Liver (tissue), 9 donors: ENCODE measurements around the gene PRDM5. TPM values are rescaled to one million over a fixed set of nuclear protein-coding genes. Genes with fewer than 3 reads are reported as not detected.

Experiments used
- DNase-seq: peaks from one replicate; pipeline ENCODE4 v3.0.0-alpha.2; 2017; ENCODE audit warnings: low spot score
- H3K27ac ChIP-seq, 2 donors: one replicate each; pipeline ENCODE4 v1.7.0; 2013; ENCODE audit warnings: inconsistent platforms in 2 of 2, low read length in 2 of 2, control low read depth in 1 of 2, low read depth in 1 of 2, mild to moderate bottlenecking in 1 of 2
- H3K27me3 ChIP-seq, 4 donors: one replicate each; pipeline versions ENCODE4 v1.6.1 to v1.7.0; 2013; ENCODE audit warnings: low read length in 3 of 4, inconsistent platforms in 1 of 4, mild to moderate bottlenecking in 1 of 4, moderate library complexity in 1 of 4; ENCODE audit not compliant: control insufficient read depth in 4 of 4, insufficient read depth in 4 of 4
- H3K36me3 ChIP-seq, 4 donors: one replicate each; pipeline versions ENCODE4 v1.6.1 to v1.7.0; 2013; ENCODE audit warnings: low read length in 3 of 4, mild to moderate bottlenecking in 3 of 4, low read depth in 1 of 4, moderate library complexity in 1 of 4; ENCODE audit not compliant: control insufficient read depth in 4 of 4, insufficient read depth in 3 of 4
- H3K4me1 ChIP-seq, 4 donors: one replicate each; pipeline versions ENCODE4 v1.6.1 to v1.7.0; 2013; ENCODE audit warnings: low read length in 3 of 4, mild to moderate bottlenecking in 3 of 4, moderate library complexity in 1 of 4; ENCODE audit not compliant: control insufficient read depth in 4 of 4, insufficient read depth in 4 of 4
- H3K4me3 ChIP-seq, 3 donors: one replicate each; pipeline versions ENCODE4 v1.6.1 to v1.7.0; 2013; ENCODE audit warnings: low read length in 3 of 3, control low read depth in 1 of 3, low read depth in 1 of 3, mild to moderate bottlenecking in 1 of 3
- H3K9ac ChIP-seq, 2 donors: one replicate each; pipeline ENCODE4 v1.7.0; 2013; ENCODE audit warnings: low read length in 2 of 2, mild to moderate bottlenecking in 2 of 2, moderate library complexity in 2 of 2, control low read depth in 1 of 2, low read depth in 1 of 2
- H3K9me3 ChIP-seq, 4 donors: one replicate each; pipeline versions ENCODE4 v1.6.1 to v1.7.0; 2013; ENCODE audit warnings: low read length in 3 of 4; ENCODE audit not compliant: control insufficient read depth in 4 of 4
- EGR1 ChIP-seq, 2 donors: IDR thresholded peaks; 2 replicates each; pipeline ENCODE4 v1.6.1; 2016 to 2018; ENCODE audit warnings: antibody characterized with exemption in 2 of 2, low read depth in 2 of 2
- FOXA1 ChIP-seq: IDR thresholded peaks from 2 replicates; pipeline ENCODE4 v1.6.1; 2016; ENCODE audit warnings: antibody characterized with exemption
- FOXA2 ChIP-seq: IDR thresholded peaks from 2 replicates; pipeline ENCODE4 v1.6.1; 2016; ENCODE audit warnings: antibody characterized with exemption
- GABPA ChIP-seq, 2 donors: IDR thresholded peaks in 1 of 2; conservative IDR thresholded peaks in 1 of 2; 2 replicates each; pipeline ENCODE4 v1.6.1; 2016; ENCODE audit warnings: antibody characterized with exemption in 2 of 2, mild to moderate bottlenecking in 1 of 2, moderate library complexity in 1 of 2
- HNF4A ChIP-seq, 2 donors: conservative IDR thresholded peaks; 2 replicates each; pipeline ENCODE4 v1.6.1; 2016; ENCODE audit warnings: antibody characterized with exemption in 2 of 2, mild to moderate bottlenecking in 2 of 2
- HNF4G ChIP-seq: IDR thresholded peaks from 2 replicates; pipeline ENCODE4 v1.6.1; 2016; ENCODE audit warnings: antibody characterized with exemption
- JUND ChIP-seq, 2 donors: IDR thresholded peaks; 2 replicates each; pipeline ENCODE4 v1.6.1; 2016; ENCODE audit warnings: antibody characterized with exemption in 2 of 2
- NR2F2 ChIP-seq: IDR thresholded peaks from 2 replicates; pipeline ENCODE4 v1.6.1; 2016; ENCODE audit warnings: antibody characterized with exemption
- RAD21 ChIP-seq, 2 donors: IDR thresholded peaks; 2 replicates each; pipeline ENCODE4 v1.6.1; 2016; ENCODE audit warnings: antibody characterized with exemption in 2 of 2, mild to moderate bottlenecking in 2 of 2
- RXRA ChIP-seq, 2 donors: IDR thresholded peaks; 2 replicates each; pipeline ENCODE4 v1.6.1; 2017 to 2018; ENCODE audit warnings: antibody characterized with exemption in 2 of 2, mild to moderate bottlenecking in 1 of 2
- SP1 ChIP-seq: IDR thresholded peaks from 2 replicates; pipeline ENCODE4 v1.6.1; 2018; ENCODE audit warnings: antibody characterized with exemption, mild to moderate bottlenecking
- TAF1 ChIP-seq: conservative IDR thresholded peaks from 2 replicates; pipeline ENCODE4 v1.6.1; 2016; ENCODE audit warnings: antibody characterized with exemption, mild to moderate bottlenecking
- YY1 ChIP-seq: IDR thresholded peaks from 2 replicates; pipeline ENCODE4 v1.6.1; 2016; ENCODE audit warnings: antibody characterized with exemption, mild to moderate bottlenecking
- whole genome bisulfite sequencing: extraction: QIAGEN DNeasy Blood & Tissue Kit; methylation state at CpG from one replicate; pipeline ENCODE4 v1.1.7; 2013; 5-methylcytosine and 5-hydroxymethylcytosine counted together
- polyA plus RNA-seq, 2 donors: library from polyadenylated mRNA; stranded (reverse) in 1 of 2; unstranded in 1 of 2; fragments of 200-250 nt in 1 of 2; fragments of >200 nt in 1 of 2; fragmentation: Nextera tagmentation in 1 of 2; extraction: Ambion mirVana in 1 of 2; gene quantifications; one replicate each; pipeline versions ENCODE4 v1.2.1 to v1.2.3, GENCODE V29; 2013 to 2015
- total RNA-seq, 2 donors: library from RNA; depleted of rRNA; stranded (reverse); fragments of >200 nt; gene quantifications; one replicate each; pipeline ENCODE4 v1.2.3, GENCODE V29; 2014
- TF ChIP-seq, protein P1 (sequence below): fragments of 150-350 bp; IDR thresholded peaks from 2 replicates; pipeline ENCODE4 v1.5.1; 2017; ENCODE audit warnings: improper control_type of control experiment, low read depth, low read length; ENCODE audit not compliant: missing input control
- TF ChIP-seq, protein P2 (sequence below): IDR thresholded peaks from 2 replicates; pipeline ENCODE4 v1.6.1; 2016; ENCODE audit warnings: antibody characterized with exemption, mild to moderate bottlenecking
- TF ChIP-seq, protein P3 (sequence below): IDR thresholded peaks from 2 replicates; pipeline ENCODE4 v1.6.1; 2016; ENCODE audit warnings: antibody characterized with exemption
- TF ChIP-seq, protein P4 (sequence below): IDR thresholded peaks from 2 replicates; pipeline ENCODE4 v1.6.1; 2016; ENCODE audit warnings: antibody characterized with exemption
- TF ChIP-seq, protein P5 (sequence below): IDR thresholded peaks from 2 replicates; pipeline ENCODE4 v1.6.1; 2016; ENCODE audit warnings: antibody characterized with exemption
- donor health status: healthy.
- donor health status: healthy.
- donor health status: healthy.
- donor health status: healthy.
- donor health status: healthy.

PRDM5 gene
- total and polyA plus RNA-seq, 4 donors, result 0.17 to 4.0 (median 1.1) TPM

DNA sequence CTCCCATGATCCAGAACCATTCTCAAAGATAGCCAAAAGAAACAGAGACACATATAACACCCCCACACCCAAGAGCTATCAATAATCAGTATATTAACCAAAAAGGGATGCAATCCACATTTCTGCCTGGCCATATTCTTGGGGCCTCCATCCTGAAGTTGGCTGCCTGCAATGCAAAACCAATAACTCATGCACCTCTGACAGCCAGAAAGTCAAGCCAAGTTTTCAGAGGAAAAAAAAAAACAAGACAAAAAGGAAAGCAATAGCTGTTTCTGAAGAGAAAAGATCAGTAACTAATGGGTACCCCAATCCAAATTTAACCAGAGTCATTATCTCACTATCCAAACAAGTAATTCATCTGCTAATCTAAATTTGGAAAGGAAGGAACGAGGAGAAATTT lies 7.3 kb upstream of the PRDM5 start:
- Histone ChIP-seq H3K4me1 (no peaks in the 10 kb centered on the region), H3K36me3 (no peaks in the 10 kb centered on the region), H3K27me3 (peaks cover 0 to 3% (median 0%) of the 10 kb centered on the region in 4 donors), H3K4me3 (no peak overlapping the region), H3K27ac (no peak overlapping the region), H3K9me3 (no peaks in the 10 kb centered on the region), H3K9ac (no peak overlapping the region)
- TF ChIP-seq FOXA1 (no peak), FOXA2 (no peak), SP1 (no peak), YY1 (no peak), GABPA (IDR thresholded peaks at IDR 0.05 in 1 of 2, conservative IDR thresholded peaks at IDR 0.05 in 1 of 2) (no peak), HNF4G (no peak), NR2F2 (no peak), JUND (IDR thresholded peaks at IDR 0.05) (no peak), EGR1 (IDR thresholded peaks at IDR 0.05; ENCODE audit: low read depth in 2 of 2) (no peak), TAF1 (no peak), RXRA (IDR thresholded peaks at IDR 0.05) (no peak), HNF4A (conservative IDR thresholded peaks at IDR 0.05) (no peak), RAD21 (IDR thresholded peaks at IDR 0.05) (no peak)
- TF ChIP-seq, protein P1, sequence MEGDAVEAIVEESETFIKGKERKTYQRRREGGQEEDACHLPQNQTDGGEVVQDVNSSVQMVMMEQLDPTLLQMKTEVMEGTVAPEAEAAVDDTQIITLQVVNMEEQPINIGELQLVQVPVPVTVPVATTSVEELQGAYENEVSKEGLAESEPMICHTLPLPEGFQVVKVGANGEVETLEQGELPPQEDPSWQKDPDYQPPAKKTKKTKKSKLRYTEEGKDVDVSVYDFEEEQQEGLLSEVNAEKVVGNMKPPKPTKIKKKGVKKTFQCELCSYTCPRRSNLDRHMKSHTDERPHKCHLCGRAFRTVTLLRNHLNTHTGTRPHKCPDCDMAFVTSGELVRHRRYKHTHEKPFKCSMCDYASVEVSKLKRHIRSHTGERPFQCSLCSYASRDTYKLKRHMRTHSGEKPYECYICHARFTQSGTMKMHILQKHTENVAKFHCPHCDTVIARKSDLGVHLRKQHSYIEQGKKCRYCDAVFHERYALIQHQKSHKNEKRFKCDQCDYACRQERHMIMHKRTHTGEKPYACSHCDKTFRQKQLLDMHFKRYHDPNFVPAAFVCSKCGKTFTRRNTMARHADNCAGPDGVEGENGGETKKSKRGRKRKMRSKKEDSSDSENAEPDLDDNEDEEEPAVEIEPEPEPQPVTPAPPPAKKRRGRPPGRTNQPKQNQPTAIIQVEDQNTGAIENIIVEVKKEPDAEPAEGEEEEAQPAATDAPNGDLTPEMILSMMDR, result no peak
- TF ChIP-seq, protein P2, sequence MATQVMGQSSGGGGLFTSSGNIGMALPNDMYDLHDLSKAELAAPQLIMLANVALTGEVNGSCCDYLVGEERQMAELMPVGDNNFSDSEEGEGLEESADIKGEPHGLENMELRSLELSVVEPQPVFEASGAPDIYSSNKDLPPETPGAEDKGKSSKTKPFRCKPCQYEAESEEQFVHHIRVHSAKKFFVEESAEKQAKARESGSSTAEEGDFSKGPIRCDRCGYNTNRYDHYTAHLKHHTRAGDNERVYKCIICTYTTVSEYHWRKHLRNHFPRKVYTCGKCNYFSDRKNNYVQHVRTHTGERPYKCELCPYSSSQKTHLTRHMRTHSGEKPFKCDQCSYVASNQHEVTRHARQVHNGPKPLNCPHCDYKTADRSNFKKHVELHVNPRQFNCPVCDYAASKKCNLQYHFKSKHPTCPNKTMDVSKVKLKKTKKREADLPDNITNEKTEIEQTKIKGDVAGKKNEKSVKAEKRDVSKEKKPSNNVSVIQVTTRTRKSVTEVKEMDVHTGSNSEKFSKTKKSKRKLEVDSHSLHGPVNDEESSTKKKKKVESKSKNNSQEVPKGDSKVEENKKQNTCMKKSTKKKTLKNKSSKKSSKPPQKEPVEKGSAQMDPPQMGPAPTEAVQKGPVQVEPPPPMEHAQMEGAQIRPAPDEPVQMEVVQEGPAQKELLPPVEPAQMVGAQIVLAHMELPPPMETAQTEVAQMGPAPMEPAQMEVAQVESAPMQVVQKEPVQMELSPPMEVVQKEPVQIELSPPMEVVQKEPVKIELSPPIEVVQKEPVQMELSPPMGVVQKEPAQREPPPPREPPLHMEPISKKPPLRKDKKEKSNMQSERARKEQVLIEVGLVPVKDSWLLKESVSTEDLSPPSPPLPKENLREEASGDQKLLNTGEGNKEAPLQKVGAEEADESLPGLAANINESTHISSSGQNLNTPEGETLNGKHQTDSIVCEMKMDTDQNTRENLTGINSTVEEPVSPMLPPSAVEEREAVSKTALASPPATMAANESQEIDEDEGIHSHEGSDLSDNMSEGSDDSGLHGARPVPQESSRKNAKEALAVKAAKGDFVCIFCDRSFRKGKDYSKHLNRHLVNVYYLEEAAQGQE, result no peak
- TF ChIP-seq, protein P3, sequence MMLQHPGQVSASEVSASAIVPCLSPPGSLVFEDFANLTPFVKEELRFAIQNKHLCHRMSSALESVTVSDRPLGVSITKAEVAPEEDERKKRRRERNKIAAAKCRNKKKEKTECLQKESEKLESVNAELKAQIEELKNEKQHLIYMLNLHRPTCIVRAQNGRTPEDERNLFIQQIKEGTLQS, result no peak
- TF ChIP-seq, protein P4, sequence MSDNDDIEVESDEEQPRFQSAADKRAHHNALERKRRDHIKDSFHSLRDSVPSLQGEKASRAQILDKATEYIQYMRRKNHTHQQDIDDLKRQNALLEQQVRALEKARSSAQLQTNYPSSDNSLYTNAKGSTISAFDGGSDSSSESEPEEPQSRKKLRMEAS, result no peak
- TF ChIP-seq, protein P5, sequence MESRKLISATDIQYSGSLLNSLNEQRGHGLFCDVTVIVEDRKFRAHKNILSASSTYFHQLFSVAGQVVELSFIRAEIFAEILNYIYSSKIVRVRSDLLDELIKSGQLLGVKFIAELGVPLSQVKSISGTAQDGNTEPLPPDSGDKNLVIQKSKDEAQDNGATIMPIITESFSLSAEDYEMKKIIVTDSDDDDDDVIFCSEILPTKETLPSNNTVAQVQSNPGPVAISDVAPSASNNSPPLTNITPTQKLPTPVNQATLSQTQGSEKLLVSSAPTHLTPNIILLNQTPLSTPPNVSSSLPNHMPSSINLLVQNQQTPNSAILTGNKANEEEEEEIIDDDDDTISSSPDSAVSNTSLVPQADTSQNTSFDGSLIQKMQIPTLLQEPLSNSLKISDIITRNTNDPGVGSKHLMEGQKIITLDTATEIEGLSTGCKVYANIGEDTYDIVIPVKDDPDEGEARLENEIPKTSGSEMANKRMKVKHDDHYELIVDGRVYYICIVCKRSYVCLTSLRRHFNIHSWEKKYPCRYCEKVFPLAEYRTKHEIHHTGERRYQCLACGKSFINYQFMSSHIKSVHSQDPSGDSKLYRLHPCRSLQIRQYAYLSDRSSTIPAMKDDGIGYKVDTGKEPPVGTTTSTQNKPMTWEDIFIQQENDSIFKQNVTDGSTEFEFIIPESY, result no peak
- 57% methylated on average over 1 of the region's 1 CpG for WGBS
- DNase-seq, result no peak
